T-helper 2 cell (primary cell): ENCODE data around the gene IGSF3.
"Not testable (repeated sequence)": the region's sequence is repeated elsewhere in the genome, so short reads cannot be mapped to it uniquely, and the experiment has no call there.

Experiments
- DNase-seq, 5 experiments: peaks; one replicate each; pipeline versions ENCODE4 v3.0.0 to v3.0.0-alpha.2; 2012 to 2022

IGSF3 gene

GRCh38 chr1:116627357-116627756, 40.2 kb downstream of the IGSF3 start:
- DNase-seq, result not testable (repeated sequence)

- DNase-seq, result not testable (repeated sequence)
Measured at GRCh38 chr1:116626915-116627314, 40.6 kb downstream of the IGSF3 start.

- DNase-seq, result not testable (repeated sequence)
Measured at GRCh38 chr1:116625155-116625554, 42.4 kb downstream of the IGSF3 start.

GRCh38 chr1:116624040-116624439, 43.5 kb downstream of the IGSF3 start:
- DNase-seq, result no peak

- not testable (repeated sequence) for DNase-seq
Measured at GRCh38 chr1:116622496-116622895, 45.0 kb downstream of the IGSF3 start.

GRCh38 chr1:116621756-116622155, 45.8 kb downstream of the IGSF3 start:
- not testable (repeated sequence) for DNase-seq

- DNase-seq, result not testable (repeated sequence)
Measured at GRCh38 chr1:116620392-116620791, 47.1 kb downstream of the IGSF3 start.

- DNase-seq, result not testable (repeated sequence)
Measured at GRCh38 chr1:116619106-116619505, 48.4 kb downstream of the IGSF3 start.

- DNase-seq, result not testable (repeated sequence)
Measured at GRCh38 chr1:116617808-116618207, 49.7 kb downstream of the IGSF3 start.

- DNase-seq, result not testable (repeated sequence)
Measured at GRCh38 chr1:116613825-116614224, 53.7 kb downstream of the IGSF3 start.

- DNase-seq, result peak in 1 of 5 experiments; percentile 46
Measured at GRCh38 chr1:116609801-116610371, 57.6 kb downstream of the IGSF3 start.

- DNase-seq, result peak in 1 of 5 experiments; percentile 69
Measured at GRCh38 chr1:116608841-116609240, 58.7 kb downstream of the IGSF3 start.

- not testable (repeated sequence) for DNase-seq
Measured at GRCh38 chr1:116608151-116608550, 59.4 kb downstream of the IGSF3 start.

- not testable (repeated sequence) for DNase-seq
Measured at GRCh38 chr1:116607463-116607862, 60.1 kb downstream of the IGSF3 start.

GRCh38 chr1:116606067-116606466, 61.5 kb downstream of the IGSF3 start:
- peak in 1 of 5 experiments; percentile 87 for DNase-seq

GRCh38 chr1:116605315-116605714, 62.2 kb downstream of the IGSF3 start:
- no peak for DNase-seq

GRCh38 chr1:116604408-116604807, 63.1 kb downstream of the IGSF3 start:
- not testable (repeated sequence) for DNase-seq

- not testable (repeated sequence) for DNase-seq
Measured at GRCh38 chr1:116603646-116604045, 63.9 kb downstream of the IGSF3 start.

GRCh38 chr1:116599369-116599768, 68.2 kb downstream of the IGSF3 start:
- DNase-seq, result not testable (repeated sequence)

GRCh38 chr1:116598420-116599036, 69.0 kb downstream of the IGSF3 start:
- not testable (repeated sequence) for DNase-seq

GRCh38 chr1:116597388-116597787, 70.1 kb downstream of the IGSF3 start:
- DNase-seq, result peak in 1 of 5 experiments; percentile 78

GRCh38 chr1:116596742-116597307, 70.7 kb downstream of the IGSF3 start:
- DNase-seq, result not testable (repeated sequence)

GRCh38 chr1:116595946-116596741, 71.4 kb downstream of the IGSF3 start:
- peak in 2 of 5 experiments; percentile 21 to 73 for DNase-seq
